HL-60 (cell line): ENCODE measurements around the gene XRRA1.

ENCODE experiments used
- GABPA ChIP-seq: IDR thresholded peaks from 2 replicates; pipeline ENCODE4 v1.6.1; 2012; ENCODE audit warnings: low read depth
- POLR2AphosphoS5 ChIP-seq: IDR thresholded peaks from 2 replicates; pipeline ENCODE4 v1.6.1; 2012; ENCODE audit warnings: low read depth
- SPI1 ChIP-seq: IDR thresholded peaks from 2 replicates; pipeline ENCODE4 v1.6.1; 2012; ENCODE audit warnings: low read depth, mild to moderate bottlenecking, borderline replicate concordance
- TF ChIP-seq, protein P1 (sequence below): IDR thresholded peaks from one replicate; pipeline ENCODE4 v1.5.1; 2011; ENCODE audit warnings: low read length, control low read depth, inconsistent platforms; ENCODE audit not compliant: insufficient read depth
- TF ChIP-seq, protein P2 (sequence below): IDR thresholded peaks from 2 replicates; pipeline ENCODE4 v1.6.1; 2012; ENCODE audit warnings: low read depth; ENCODE audit not compliant: insufficient replicate concordance

DNA sequence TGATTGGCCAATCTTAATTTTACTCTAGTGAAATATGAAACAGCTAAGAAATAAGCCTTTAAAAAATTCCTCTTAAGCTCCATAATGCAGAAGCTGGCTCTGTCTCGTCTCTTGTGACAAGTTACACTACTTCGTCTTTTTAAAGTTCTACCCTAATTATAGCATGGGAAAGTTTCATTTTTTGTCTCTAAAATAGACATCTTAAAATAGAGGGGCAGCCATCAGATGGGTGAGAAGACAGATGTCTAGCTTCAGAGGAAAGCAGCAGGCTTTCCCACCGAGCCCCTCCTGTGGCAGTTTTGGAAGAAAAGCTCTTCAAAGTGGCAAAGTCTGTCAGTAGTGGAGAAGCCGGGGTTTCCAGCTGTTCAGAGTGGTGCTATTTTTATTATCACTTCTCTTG lies 39.5 kb downstream of the XRRA1 start:
- TF ChIP-seq, protein P1, sequence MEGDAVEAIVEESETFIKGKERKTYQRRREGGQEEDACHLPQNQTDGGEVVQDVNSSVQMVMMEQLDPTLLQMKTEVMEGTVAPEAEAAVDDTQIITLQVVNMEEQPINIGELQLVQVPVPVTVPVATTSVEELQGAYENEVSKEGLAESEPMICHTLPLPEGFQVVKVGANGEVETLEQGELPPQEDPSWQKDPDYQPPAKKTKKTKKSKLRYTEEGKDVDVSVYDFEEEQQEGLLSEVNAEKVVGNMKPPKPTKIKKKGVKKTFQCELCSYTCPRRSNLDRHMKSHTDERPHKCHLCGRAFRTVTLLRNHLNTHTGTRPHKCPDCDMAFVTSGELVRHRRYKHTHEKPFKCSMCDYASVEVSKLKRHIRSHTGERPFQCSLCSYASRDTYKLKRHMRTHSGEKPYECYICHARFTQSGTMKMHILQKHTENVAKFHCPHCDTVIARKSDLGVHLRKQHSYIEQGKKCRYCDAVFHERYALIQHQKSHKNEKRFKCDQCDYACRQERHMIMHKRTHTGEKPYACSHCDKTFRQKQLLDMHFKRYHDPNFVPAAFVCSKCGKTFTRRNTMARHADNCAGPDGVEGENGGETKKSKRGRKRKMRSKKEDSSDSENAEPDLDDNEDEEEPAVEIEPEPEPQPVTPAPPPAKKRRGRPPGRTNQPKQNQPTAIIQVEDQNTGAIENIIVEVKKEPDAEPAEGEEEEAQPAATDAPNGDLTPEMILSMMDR = no peak
- TF ChIP-seq SPI1 = no peak
- TF ChIP-seq, protein P2, sequence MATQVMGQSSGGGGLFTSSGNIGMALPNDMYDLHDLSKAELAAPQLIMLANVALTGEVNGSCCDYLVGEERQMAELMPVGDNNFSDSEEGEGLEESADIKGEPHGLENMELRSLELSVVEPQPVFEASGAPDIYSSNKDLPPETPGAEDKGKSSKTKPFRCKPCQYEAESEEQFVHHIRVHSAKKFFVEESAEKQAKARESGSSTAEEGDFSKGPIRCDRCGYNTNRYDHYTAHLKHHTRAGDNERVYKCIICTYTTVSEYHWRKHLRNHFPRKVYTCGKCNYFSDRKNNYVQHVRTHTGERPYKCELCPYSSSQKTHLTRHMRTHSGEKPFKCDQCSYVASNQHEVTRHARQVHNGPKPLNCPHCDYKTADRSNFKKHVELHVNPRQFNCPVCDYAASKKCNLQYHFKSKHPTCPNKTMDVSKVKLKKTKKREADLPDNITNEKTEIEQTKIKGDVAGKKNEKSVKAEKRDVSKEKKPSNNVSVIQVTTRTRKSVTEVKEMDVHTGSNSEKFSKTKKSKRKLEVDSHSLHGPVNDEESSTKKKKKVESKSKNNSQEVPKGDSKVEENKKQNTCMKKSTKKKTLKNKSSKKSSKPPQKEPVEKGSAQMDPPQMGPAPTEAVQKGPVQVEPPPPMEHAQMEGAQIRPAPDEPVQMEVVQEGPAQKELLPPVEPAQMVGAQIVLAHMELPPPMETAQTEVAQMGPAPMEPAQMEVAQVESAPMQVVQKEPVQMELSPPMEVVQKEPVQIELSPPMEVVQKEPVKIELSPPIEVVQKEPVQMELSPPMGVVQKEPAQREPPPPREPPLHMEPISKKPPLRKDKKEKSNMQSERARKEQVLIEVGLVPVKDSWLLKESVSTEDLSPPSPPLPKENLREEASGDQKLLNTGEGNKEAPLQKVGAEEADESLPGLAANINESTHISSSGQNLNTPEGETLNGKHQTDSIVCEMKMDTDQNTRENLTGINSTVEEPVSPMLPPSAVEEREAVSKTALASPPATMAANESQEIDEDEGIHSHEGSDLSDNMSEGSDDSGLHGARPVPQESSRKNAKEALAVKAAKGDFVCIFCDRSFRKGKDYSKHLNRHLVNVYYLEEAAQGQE = no peak
- no peak for TF ChIP-seq POLR2AphosphoS5
- no peak for TF ChIP-seq GABPA
